Activated CD4-positive, alpha-beta T cell treated with anti-CD3 and anti-CD28 coated beads for 36 hours (primary cell): ENCODE measurements around the gene RANGAP1. TPM values are rescaled to one million over a fixed set of nuclear protein-coding genes. Genes with fewer than 3 reads are reported as not detected.
"Not testable (repeated sequence)": the region's sequence is repeated elsewhere in the genome, so short reads cannot be mapped to it uniquely, and the experiment has no call there.

Source experiments
- ATAC-seq: fragments of 200-7000 bp; cut with Tn5 transposase; one replicate; pipeline ENCODE4 v1.10.0; 2021; ENCODE audit warnings: mild to moderate bottlenecking, moderate library complexity
- CTCF ChIA-PET: fragments of 350-600 bp; sonication (Branson Sonifier 250); formaldehyde crosslinking; loops from one replicate; lab custom pipeline; 2021; ENCODE audit warnings: antibody characterized with exemption; lab: Charles Lee
- POLR2A ChIA-PET: fragments of 350-600 bp; sonication (Branson Sonifier 250); formaldehyde crosslinking; loops from one replicate; lab custom pipeline; 2021; ENCODE audit warnings: antibody characterized with exemption, inconsistent platforms; lab: Charles Lee
- DNase-seq: peaks from one replicate; pipeline ENCODE4 v3.0.0-alpha.2; 2020
- H3K27ac Mint-ChIP-seq: one replicate; pipeline ENCODE4 v1.8.0; 2021; ENCODE audit warnings: mixed read lengths
- H3K27me3 Mint-ChIP-seq: one replicate; pipeline ENCODE4 v1.8.0; 2021; ENCODE audit warnings: mixed read lengths
- H3K36me3 Mint-ChIP-seq: one replicate; pipeline ENCODE4 v1.8.0; 2021; ENCODE audit warnings: low read depth, mixed read lengths
- H3K4me1 Mint-ChIP-seq: one replicate; pipeline ENCODE4 v1.8.0; 2021; ENCODE audit warnings: mixed read lengths
- H3K4me3 Mint-ChIP-seq: one replicate; pipeline ENCODE4 v1.8.0; 2021; ENCODE audit warnings: mild to moderate bottlenecking, moderate library complexity, mixed read lengths
- H3K9me3 Mint-ChIP-seq: one replicate; pipeline ENCODE4 v1.8.0; 2021; ENCODE audit warnings: low read depth, mixed read lengths
- intact Hi-C, 2 experiments: fragments of 100-400 bp; cut with DNase I in 1 of 2; cut with micrococcal nuclease in 1 of 2; formaldehyde crosslinking; loops; one replicate each; pipeline versions ENCODE4 v1.14.2 to v1.15.1; 2022 to 2024; cut with DNase I, micrococcal nuclease
- total RNA-seq, 2 experiments: library from RNA; stranded (reverse); gene quantifications; one replicate each; pipeline ENCODE4 v1.2.3, GENCODE V29; 2021

RANGAP1 gene
- total RNA-seq, 2 experiments from 2014 or later: 140 to 157 TPM

- ATAC-seq, POLR2A ChIA-PET, H3K4me1 Mint-ChIP-seq, H3K4me3 Mint-ChIP-seq, DNase-seq, H3K27me3 Mint-ChIP-seq, H3K27ac Mint-ChIP-seq, intact Hi-C loops, H3K9me3 Mint-ChIP-seq, CTCF ChIA-PET: not testable (repeated sequence)
- H3K36me3 Mint-ChIP-seq: peaks cover 52% of the 10 kb centered on the region
Observed at GRCh38 chr22:41259756-41260155, 26.2 kb downstream of the RANGAP1 start.

GRCh38 chr22:41257696-41258095, 28.3 kb downstream of the RANGAP1 start:
- POLR2A ChIA-PET: no interaction called here
- H3K27me3 Mint-ChIP-seq: no peaks in the 10 kb centered on the region
- no peaks in the 10 kb centered on the region for H3K9me3 Mint-ChIP-seq
- no peaks in the 10 kb centered on the region for H3K4me1 Mint-ChIP-seq
- H3K27ac Mint-ChIP-seq: no peak overlapping the region
- CTCF ChIA-PET: no interaction called here
- H3K36me3 Mint-ChIP-seq: peaks cover 49% of the 10 kb centered on the region
- no peak overlapping the region for H3K4me3 Mint-ChIP-seq
- no peak for ATAC-seq
- no peak for DNase-seq
- intact Hi-C loops: no loop called here

GRCh38 chr22:41256254-41257253, 29.4 kb downstream of the RANGAP1 start:
- ChIA-PET CTCF (interaction anchor here (0.5 to 1.3 kb wide), 2 partner anchors 19 to 274 kb away, joined by 3 to 4 read pairs; no protein-coding TSS in a partner anchor), POLR2A (interaction anchor here (1.2 to 1.5 kb wide), 2 partner anchors 9 to 24 kb away, joined by 3 read pairs; no protein-coding TSS in a partner anchor)
- Mint-ChIP-seq H3K36me3 (peaks cover 49% of the 10 kb centered on the region), H3K27me3 (no peaks in the 10 kb centered on the region), H3K4me1 (no peaks in the 10 kb centered on the region), H3K27ac (no peak overlapping the region), H3K4me3 (no peak overlapping the region), H3K9me3 (no peaks in the 10 kb centered on the region)
- intact Hi-C loops: no loop called here
- no peak for ATAC-seq
- no peak for DNase-seq

GRCh38 chr22:41254230-41254629, 31.8 kb downstream of the RANGAP1 start:
- ChIA-PET CTCF (no interaction called here), POLR2A (no interaction called here)
- Mint-ChIP-seq H3K27me3 (no peaks in the 10 kb centered on the region), H3K4me1 (no peaks in the 10 kb centered on the region), H3K9me3 (no peaks in the 10 kb centered on the region), H3K27ac (no peak overlapping the region), H3K4me3 (no peak overlapping the region), H3K36me3 (peaks cover 54% of the 10 kb centered on the region)
- intact Hi-C loops: no loop called here
- DNase-seq (no peak), ATAC-seq (no peak)

- no peaks in the 10 kb centered on the region for H3K9me3 Mint-ChIP-seq
- no peaks in the 10 kb centered on the region for H3K4me1 Mint-ChIP-seq
- no peak overlapping the region for H3K4me3 Mint-ChIP-seq
- intact Hi-C loops: no loop called here
- H3K36me3 Mint-ChIP-seq: peaks cover 50% of the 10 kb centered on the region
- ChIA-PET POLR2A (no interaction called here), CTCF (no interaction called here)
- no peaks in the 10 kb centered on the region for H3K27me3 Mint-ChIP-seq
- no peak for ATAC-seq
- DNase-seq: no peak
- H3K27ac Mint-ChIP-seq: no peak overlapping the region
Observed at GRCh38 chr22:41252365-41252764, 33.6 kb downstream of the RANGAP1 start.

- POLR2A ChIA-PET: no interaction called here
- intact Hi-C loops: no loop called here
- Mint-ChIP-seq H3K4me3 (no peak overlapping the region), H3K9me3 (no peaks in the 10 kb centered on the region), H3K27ac (no peak overlapping the region), H3K36me3 (peaks cover 41% of the 10 kb centered on the region), H3K4me1 (no peaks in the 10 kb centered on the region), H3K27me3 (no peaks in the 10 kb centered on the region)
- ATAC-seq: no peak
- CTCF ChIA-PET: no interaction called here
- no peak for DNase-seq
Observed at GRCh38 chr22:41250127-41250526, 35.9 kb downstream of the RANGAP1 start.

GRCh38 chr22:41249442-41249841, 36.5 kb downstream of the RANGAP1 start:
- Mint-ChIP-seq H3K4me3 (no peak overlapping the region), H3K4me1 (no peaks in the 10 kb centered on the region), H3K9me3 (no peaks in the 10 kb centered on the region), H3K36me3 (peaks cover 45% of the 10 kb centered on the region), H3K27me3 (no peaks in the 10 kb centered on the region), H3K27ac (no peak overlapping the region)
- no peak for ATAC-seq
- no peak for DNase-seq
- CTCF ChIA-PET: no interaction called here
- intact Hi-C loops: no loop called here
- POLR2A ChIA-PET: no interaction called here

GRCh38 chr22:41248758-41249157, 37.2 kb downstream of the RANGAP1 start:
- no peaks in the 10 kb centered on the region for H3K9me3 Mint-ChIP-seq
- POLR2A ChIA-PET: no interaction called here
- H3K4me1 Mint-ChIP-seq: no peaks in the 10 kb centered on the region
- no peak for DNase-seq
- no peaks in the 10 kb centered on the region for H3K27me3 Mint-ChIP-seq
- peaks cover 41% of the 10 kb centered on the region for H3K36me3 Mint-ChIP-seq
- intact Hi-C loops: no loop called here
- H3K4me3 Mint-ChIP-seq: no peak overlapping the region
- ATAC-seq: no peak
- H3K27ac Mint-ChIP-seq: no peak overlapping the region
- CTCF ChIA-PET: no interaction called here

- POLR2A ChIA-PET: no interaction called here
- Mint-ChIP-seq H3K4me1 (no peaks in the 10 kb centered on the region), H3K36me3 (peaks cover 40% of the 10 kb centered on the region), H3K27ac (no peak overlapping the region), H3K4me3 (no peak overlapping the region), H3K9me3 (no peaks in the 10 kb centered on the region), H3K27me3 (no peaks in the 10 kb centered on the region)
- intact Hi-C loops: no loop called here
- CTCF ChIA-PET: interaction anchor here (0.6 kb wide), 1 partner anchor 113 kb away, joined by 3 read pairs; no protein-coding TSS in a partner anchor
- ATAC-seq (no peak), DNase-seq (no peak)
Observed at GRCh38 chr22:41248314-41248713, 37.7 kb downstream of the RANGAP1 start.

- no peak for ATAC-seq
- DNase-seq: no peak
- ChIA-PET POLR2A (interaction anchor here (0.9 kb wide), 1 partner anchor 10 kb away, joined by 4 read pairs; no protein-coding TSS in a partner anchor), CTCF (interaction anchor here (0.6 kb wide), 1 partner anchor 112 kb away, joined by 3 read pairs; no protein-coding TSS in a partner anchor)
- Mint-ChIP-seq H3K27me3 (no peaks in the 10 kb centered on the region), H3K36me3 (peaks cover 39% of the 10 kb centered on the region), H3K4me1 (no peaks in the 10 kb centered on the region), H3K9me3 (no peaks in the 10 kb centered on the region), H3K4me3 (no peak overlapping the region), H3K27ac (no peak overlapping the region)
- intact Hi-C loops: no loop called here
Observed at GRCh38 chr22:41247703-41248102, 38.3 kb downstream of the RANGAP1 start.

GRCh38 chr22:41245917-41246499, 40.0 kb downstream of the RANGAP1 start:
- intact Hi-C loops: no loop called here
- POLR2A ChIA-PET: no interaction called here
- ATAC-seq (no peak), DNase-seq (no peak)
- Mint-ChIP-seq H3K4me3 (no peak overlapping the region), H3K4me1 (no peaks in the 10 kb centered on the region), H3K27ac (no peak overlapping the region), H3K27me3 (no peaks in the 10 kb centered on the region), H3K9me3 (no peaks in the 10 kb centered on the region), H3K36me3 (peaks cover 27% of the 10 kb centered on the region)
- CTCF ChIA-PET: no interaction called here
